RWPE2 (cell line): Measurements from ENCODE around the gene CERK.

Experiments
- ATAC-seq: fragments of 200-7000 bp; cut with Tn5 transposase; 3 replicates; pipeline ENCODE4 v1.9.1; 2021; ENCODE audit warnings: low read depth
- DNase-seq: peaks from one replicate; pipeline ENCODE4 v3.0.0-alpha.2; 2020; ENCODE audit warnings: low spot score
- H3K27ac ChIP-seq: fragments of 450-650 bp; 2 replicates; pipeline ENCODE4 v1.5.1; 2017; ENCODE audit warnings: mild to moderate bottlenecking; ENCODE audit not compliant: poor library complexity, severe bottlenecking
- H3K27me3 ChIP-seq: fragments of 250-450 bp; sonication (Bioruptor Pico); 2 replicates; pipeline ENCODE4 v1.5.1; 2021; ENCODE audit warnings: mild to moderate bottlenecking, moderate library complexity; ENCODE audit not compliant: insufficient read depth, poor library complexity, severe bottlenecking
- H3K36me3 ChIP-seq: fragments of 250-450 bp; sonication (Bioruptor Pico); 2 replicates; pipeline ENCODE4 v1.5.1; 2020; ENCODE audit warnings: low read depth, mild to moderate bottlenecking, moderate library complexity
- H3K4me1 ChIP-seq: fragments of 250-450 bp; sonication (Bioruptor Pico); 2 replicates; pipeline ENCODE4 v1.5.1; 2021; ENCODE audit warnings: mild to moderate bottlenecking, moderate library complexity; ENCODE audit not compliant: insufficient read depth, poor library complexity, severe bottlenecking
- H3K4me3 ChIP-seq: fragments of 250-450 bp; sonication (Bioruptor Pico); 2 replicates; pipeline ENCODE4 v1.5.1; 2021; ENCODE audit warnings: mild to moderate bottlenecking, moderate library complexity; ENCODE audit not compliant: severe bottlenecking
- H3K9me3 ChIP-seq: fragments of 250-450 bp; sonication (Bioruptor Pico); 2 replicates; pipeline ENCODE4 v1.5.1; 2021; ENCODE audit warnings: mild to moderate bottlenecking, moderate library complexity; ENCODE audit not compliant: severe bottlenecking
- CTCF ChIP-seq: fragments of 450-650 bp; IDR thresholded peaks from one replicate; pipeline ENCODE4 v1.5.1; 2017; ENCODE audit warnings: mild to moderate bottlenecking, moderate library complexity; ENCODE audit not compliant: poor library complexity, severe bottlenecking

Gene CERK

GRCh38 chr22:46664301-46664855 is 73.7 kb downstream of the CERK start:
- DNase-seq (no peak), ATAC-seq (no peak)

GRCh38 chr22:46663436-46664100 is 74.5 kb downstream of the CERK start:
- Histone ChIP-seq H3K27ac (no peak overlapping the region), H3K4me1 (peaks cover 27% of the 10 kb centered on the region), H3K27me3 (no peaks in the 10 kb centered on the region), H3K36me3 (no peaks in the 10 kb centered on the region), H3K9me3 (no peaks in the 10 kb centered on the region), H3K4me3 (no peak overlapping the region)
- TF ChIP-seq CTCF = no peak
- DNase-seq (no peak), ATAC-seq (no peak)

More at GRCh38 chr22:46664301-46664855, 73.7 kb downstream of the CERK start:
- Histone ChIP-seq H3K9me3 (no peaks in the 10 kb centered on the region), H3K4me1 (peaks cover 19% of the 10 kb centered on the region), H3K36me3 (no peaks in the 10 kb centered on the region), H3K4me3 (no peak overlapping the region), H3K27me3 (no peaks in the 10 kb centered on the region), H3K27ac (no peak overlapping the region)
- no peak for TF ChIP-seq CTCF

GRCh38 chr22:46663001-46663400 is 75.1 kb downstream of the CERK start:
- Histone ChIP-seq H3K4me3 (no peak overlapping the region), H3K36me3 (no peaks in the 10 kb centered on the region)
- TF ChIP-seq CTCF = no peak

GRCh38 chr22:46662226-46662625 is 75.8 kb downstream of the CERK start:
- H3K36me3 ChIP-seq = no peaks in the 10 kb centered on the region
- DNase-seq (no peak), ATAC-seq (no peak)
- H3K27ac ChIP-seq = no peak overlapping the region
- no peak for TF ChIP-seq CTCF
- H3K27me3 ChIP-seq = no peaks in the 10 kb centered on the region
- no peak overlapping the region for H3K4me3 ChIP-seq
- H3K4me1 ChIP-seq = peaks cover 32% of the 10 kb centered on the region
- no peaks in the 10 kb centered on the region for H3K9me3 ChIP-seq

More at GRCh38 chr22:46663001-46663400, 75.1 kb downstream of the CERK start:
- DNase-seq (no peak), ATAC-seq (no peak)
- H3K4me1 ChIP-seq = peaks cover 29% of the 10 kb centered on the region
- H3K27me3 ChIP-seq = no peaks in the 10 kb centered on the region
- no peaks in the 10 kb centered on the region for H3K9me3 ChIP-seq
- H3K27ac ChIP-seq = no peak overlapping the region
